NB4 (cell line): ENCODE results near the gene HOXD1.

Experiments used
- DNase-seq: peaks from one replicate; pipeline ENCODE4 v3.0.0; 2010; ENCODE audit warnings: low read depth
- H3K4me3 ChIP-seq: one replicate; pipeline ENCODE4 v1.5.1; 2011; ENCODE audit warnings: mild to moderate bottlenecking, low read depth, low read length, moderate library complexity
- CTCF ChIP-seq: IDR thresholded peaks from one replicate; pipeline ENCODE4 v1.5.1; 2012; ENCODE audit warnings: low read depth, low read length
- MAX ChIP-seq: IDR thresholded peaks from 2 replicates; pipeline ENCODE4 v1.6.1; 2011; ENCODE audit warnings: low read depth, low read length
- MYC ChIP-seq: IDR thresholded peaks from 2 replicates; pipeline ENCODE4 v1.6.1; 2011; ENCODE audit warnings: low read depth, low read length
- POLR2A ChIP-seq: IDR thresholded peaks from 2 replicates; pipeline ENCODE4 v1.6.1; 2011; ENCODE audit warnings: mild to moderate bottlenecking; ENCODE audit not compliant: insufficient read length; ENCODE audit errors: extremely low read depth

HOXD1 gene

DNA sequence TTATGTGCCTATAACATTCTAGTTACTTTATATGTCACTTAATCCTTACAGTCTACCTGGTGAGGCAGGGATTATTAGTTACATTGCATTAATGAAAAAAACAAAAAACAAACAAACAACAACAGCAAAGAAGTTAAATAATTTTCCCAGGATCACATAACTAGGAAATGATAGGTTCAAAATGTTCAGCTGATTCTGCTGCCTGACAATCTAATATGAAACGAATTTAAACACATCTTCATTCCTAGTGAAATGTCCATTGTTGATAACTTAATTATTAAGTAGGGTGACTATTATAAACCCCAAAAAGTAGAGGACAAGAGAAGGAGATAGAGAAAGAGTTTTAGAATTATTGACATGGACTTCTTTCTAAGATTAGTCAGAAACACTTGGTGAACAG lies 22.6 kb downstream of the HOXD1 start:
- no peak for DNase-seq
- TF ChIP-seq MYC: no peak
- TF ChIP-seq CTCF: no peak
- no peak for TF ChIP-seq MAX
- no peak for TF ChIP-seq POLR2A
- no peak overlapping the region for H3K4me3 ChIP-seq

GRCh38 chr2:176212276-176212675 lies 23.8 kb downstream of the HOXD1 start:
- DNase-seq: no peak
- H3K4me3 ChIP-seq: no peak overlapping the region
- no peak for TF ChIP-seq MYC
- no peak for TF ChIP-seq POLR2A

DNA sequence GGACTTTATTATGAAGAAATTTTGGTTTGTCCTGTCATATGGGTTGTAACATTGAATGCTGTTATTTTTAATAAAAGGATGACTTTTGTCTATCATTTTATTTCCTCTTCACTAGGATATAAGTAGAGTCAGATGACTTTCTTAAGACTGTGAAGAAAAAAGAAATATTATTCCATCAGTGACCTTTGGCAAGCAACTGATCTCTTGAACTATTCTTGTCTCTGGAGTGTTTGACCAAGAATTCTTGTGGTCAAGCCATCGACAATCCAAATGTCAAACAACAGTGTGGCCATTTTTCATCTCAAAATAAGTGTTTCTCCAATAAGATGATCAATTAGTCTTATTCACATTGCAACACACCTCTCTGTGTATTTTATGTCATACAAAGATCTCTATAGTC lies 24.9 kb downstream of the HOXD1 start:
- H3K4me3 ChIP-seq: no peak overlapping the region
- no peak for DNase-seq
- TF ChIP-seq MYC (no peak), CTCF (no peak), MAX (no peak), POLR2A (no peak)

GRCh38 chr2:176227874-176228273 lies 39.4 kb downstream of the HOXD1 start:
- no peak for TF ChIP-seq CTCF
- no peak for TF ChIP-seq MAX
- no peak for TF ChIP-seq MYC
- TF ChIP-seq POLR2A: no peak
- no peak overlapping the region for H3K4me3 ChIP-seq
- no peak for DNase-seq

- no peak for DNase-seq
- TF ChIP-seq MYC (no peak), CTCF (no peak), POLR2A (no peak), MAX (no peak)
- no peak overlapping the region for H3K4me3 ChIP-seq
These were observed 45.7 kb downstream of the HOXD1 start for GRCh38 chr2:176234156-176234555.

DNA sequence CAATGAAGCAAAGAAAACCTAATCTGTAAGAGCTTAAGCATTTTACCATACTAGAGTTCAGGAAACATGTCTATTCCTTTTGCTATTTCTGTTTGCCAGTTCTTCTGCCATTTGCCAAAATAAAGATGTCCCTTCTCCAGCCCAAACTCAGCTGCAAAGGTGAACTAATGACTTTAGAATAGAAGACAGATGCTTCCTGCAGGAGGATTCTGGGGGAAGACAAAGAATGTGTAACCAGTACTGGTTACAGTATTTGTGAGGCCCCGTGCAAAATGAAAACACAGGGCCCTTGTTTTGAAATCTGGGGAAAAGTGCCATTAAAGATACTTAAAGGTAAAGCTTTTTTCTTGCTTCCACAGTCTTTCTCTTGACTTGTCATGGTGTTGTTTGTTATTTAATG lies 46.5 kb downstream of the HOXD1 start:
- no peak overlapping the region for H3K4me3 ChIP-seq
- TF ChIP-seq POLR2A (no peak), MAX (no peak), CTCF (no peak), MYC (no peak)
- DNase-seq: no peak
